ENCODE measurements around the gene SLC12A7.

The SLC12A7 gene

GRCh38 chr5:1015507-1015906 is 96.4 kb downstream of the SLC12A7 start:
- DNase-seq, result peak in 2 of 10 donors; percentile 72 to 73
- intact Hi-C loops (cut with DNase I), result no loop called here

GRCh38 chr5:1014781-1015221 is 97.1 kb downstream of the SLC12A7 start:
- peak in 2 of 10 donors; percentile 65 to 76 for DNase-seq
- intact Hi-C loops (cut with DNase I), result no loop called here

- intact Hi-C loops (cut with DNase I), result no loop called here
- peak in 4 of 10 donors; percentile 21 to 75 (median 44) for DNase-seq
Measured at GRCh38 chr5:1014346-1014745, 97.5 kb downstream of the SLC12A7 start.

GRCh38 chr5:1013948-1014301 is 97.9 kb downstream of the SLC12A7 start:
- peak in 2 of 10 donors; percentile 21 to 59 for DNase-seq

GRCh38 chr5:1013238-1013947 is 98.5 kb downstream of the SLC12A7 start:
- peak in 5 of 10 donors; percentile 9 to 82 (median 70) for DNase-seq
- intact Hi-C loops (cut with DNase I), result no loop called here

More at GRCh38 chr5:1013948-1014301, 97.9 kb downstream of the SLC12A7 start:
- intact Hi-C loops (cut with DNase I), result no loop called here

GRCh38 chr5:1012900-1013237 is 99.0 kb downstream of the SLC12A7 start:
- intact Hi-C loops (cut with DNase I), result no loop called here
- DNase-seq, result peak in 2 of 10 donors; percentile 17 to 70

- DNase-seq, result peak in 5 of 10 donors; percentile 5 to 80 (median 35)
Measured at GRCh38 chr5:1012313-1012841, 99.5 kb downstream of the SLC12A7 start.

GRCh38 chr5:1011741-1012312 is 100.0 kb downstream of the SLC12A7 start:
- peak in 5 of 10 donors; percentile 5 to 81 (median 68) for DNase-seq
- intact Hi-C loops (cut with DNase I), result no loop called here

More at GRCh38 chr5:1012313-1012841, 99.5 kb downstream of the SLC12A7 start:
- intact Hi-C loops (cut with DNase I), result no loop called here

GRCh38 chr5:1011226-1011631 is 100.6 kb downstream of the SLC12A7 start:
- peak in 7 of 10 donors; percentile 3 to 74 (median 22) for DNase-seq
- intact Hi-C loops (cut with DNase I), result no loop called here

- intact Hi-C loops (cut with DNase I), result no loop called here
- peak in 7 of 10 donors; percentile 3 to 68 (median 6) for DNase-seq
Measured at GRCh38 chr5:1010641-1011046, 101.2 kb downstream of the SLC12A7 start.

GRCh38 chr5:1010181-1010510 is 101.7 kb downstream of the SLC12A7 start:
- intact Hi-C loops (cut with DNase I), result no loop called here
- DNase-seq, result peak in 2 of 10 donors; percentile 4 to 45

GRCh38 chr5:1009359-1010180 is 102.3 kb downstream of the SLC12A7 start:
- peak in 7 of 10 donors; percentile 4 to 79 (median 7) for DNase-seq
- intact Hi-C loops (cut with DNase I), result no loop called here

GRCh38 chr5:1008451-1009358 is 103.2 kb downstream of the SLC12A7 start, which contains the start of gene NKD2:
Gene NKD2, plus strand, starts transcription at chr5:1008802. Its CDS starts 256 bp downstream, at chr5:1009058.
- intact Hi-C loops (cut with DNase I), result no loop called here
- peak in 7 of 10 donors; percentile 7 to 88 (median 27) for DNase-seq

- DNase-seq, result peak in 8 of 10 donors; percentile 6 to 70 (median 17)
- intact Hi-C loops (cut with DNase I), result no loop called here
Measured at GRCh38 chr5:1007681-1008450, 104.0 kb downstream of the SLC12A7 start.

- DNase-seq, result peak in 3 of 10 donors; percentile 2 to 75 (median 29)
- intact Hi-C loops (cut with DNase I), result no loop called here
Measured at GRCh38 chr5:1007221-1007680, 104.6 kb downstream of the SLC12A7 start.

GRCh38 chr5:1006656-1007071 is 105.2 kb downstream of the SLC12A7 start:
- DNase-seq, result peak in 5 of 10 donors; percentile 1 to 66 (median 7)
- intact Hi-C loops (cut with DNase I), result no loop called here

GRCh38 chr5:1005904-1006655 is 105.8 kb downstream of the SLC12A7 start:
- DNase-seq, result peak in 4 of 10 donors; percentile 3 to 73 (median 7)
- intact Hi-C loops (cut with DNase I), result no loop called here

Measured in posterior cingulate gyrus (tissue), 11 donors.